HEK293 (cell line): Measurements from ENCODE around the gene ATG4B.

Source experiments
- CTCF ChIA-PET: fragments of 350-600 bp; formaldehyde crosslinking; extraction: SDS; loops from one replicate; lab custom pipeline; 2021; ENCODE audit warnings: antibody characterized with exemption; lab: Yijun Ruan, JAX
- POLR2A ChIA-PET: fragments of 300-600 bp; formaldehyde crosslinking; extraction: SDS; loops from one replicate; lab custom pipeline; 2020; ENCODE audit warnings: antibody characterized with exemption, inconsistent platforms; lab: Yijun Ruan, JAX
- H3K27ac ChIP-seq: fragments of 200-500 bp; sonication (Bioruptor generic); 2 replicates; pipeline ENCODE4 v1.5.1; 2014; ENCODE audit warnings: low read depth, low read length, control low read depth, inconsistent platforms; ENCODE audit errors: extremely low read depth
- H3K36me3 ChIP-seq, 2 experiments: fragments of 200-500 bp in 1 of 2; sonication (Bioruptor generic) in 1 of 2; 1 replicate in 1 of 2; 2 replicates in 1 of 2; pipeline ENCODE4 v1.5.1; 2014 to 2017; ENCODE audit warnings: inconsistent platforms in 2 of 2, low read length in 2 of 2; ENCODE audit not compliant: control insufficient read depth in 2 of 2, insufficient read depth in 1 of 2
- H3K4me1 ChIP-seq: fragments of 200-500 bp; sonication (Bioruptor generic); 2 replicates; pipeline ENCODE4 v1.5.1; 2014; ENCODE audit warnings: mild to moderate bottlenecking, low read length, inconsistent platforms; ENCODE audit not compliant: control insufficient read depth, insufficient read depth
- H3K4me3 ChIP-seq: 2 replicates; pipeline ENCODE4 v1.5.1; 2011; ENCODE audit warnings: low read depth, mild to moderate bottlenecking, control low read depth, low read length, moderate library complexity
- H3K9me3 ChIP-seq: fragments of 200-500 bp; sonication (Bioruptor generic); 2 replicates; pipeline ENCODE4 v1.5.1; 2014; ENCODE audit warnings: low read depth, low read length, inconsistent platforms; ENCODE audit not compliant: control insufficient read depth, insufficient read depth
- PRDM1 ChIP-seq: fragments of 450-650 bp; formaldehyde crosslinking; IDR thresholded peaks from 2 replicates; pipeline ENCODE4; 2016; ENCODE audit warnings: missing biosample characterization, missing genetic modification characterization
- SCRT1 ChIP-seq: fragments of 450-650 bp; formaldehyde crosslinking; IDR thresholded peaks from 2 replicates; pipeline ENCODE4 v1.5.1; 2016; ENCODE audit warnings: missing biosample characterization, missing genetic modification characterization, borderline replicate concordance
- ZFP37 ChIP-seq: fragments of 450-650 bp; formaldehyde crosslinking; IDR thresholded peaks from 2 replicates; pipeline ENCODE4 v1.5.1; 2016; ENCODE audit warnings: missing biosample characterization, missing genetic modification characterization
- ZNF175 ChIP-seq: fragments of 450-650 bp; formaldehyde crosslinking; IDR thresholded peaks from 2 replicates; pipeline ENCODE4 v1.5.1; 2016; ENCODE audit warnings: missing biosample characterization, missing genetic modification characterization
- ZNF2 ChIP-seq: fragments of 450-650 bp; formaldehyde crosslinking; IDR thresholded peaks from 2 replicates; pipeline ENCODE4 v1.5.1; 2016; ENCODE audit warnings: missing biosample characterization, missing genetic modification characterization
- ZNF214 ChIP-seq: fragments of 450-650 bp; formaldehyde crosslinking; IDR thresholded peaks from 2 replicates; pipeline ENCODE4 v1.5.1; 2017; ENCODE audit warnings: missing biosample characterization, mild to moderate bottlenecking, missing genetic modification characterization, borderline replicate concordance
- ZNF513 ChIP-seq: fragments of 450-650 bp; IDR thresholded peaks from 2 replicates; pipeline ENCODE4 v1.5.1; 2018; ENCODE audit warnings: missing biosample characterization, missing genetic modification characterization
- ZNF558 ChIP-seq: fragments of 450-650 bp; formaldehyde crosslinking; IDR thresholded peaks from 2 replicates; pipeline ENCODE4 v1.5.1; 2016; ENCODE audit warnings: missing biosample characterization, missing genetic modification characterization
- ZNF571 ChIP-seq: fragments of 450-650 bp; formaldehyde crosslinking; IDR thresholded peaks from 2 replicates; pipeline ENCODE4 v1.5.0; 2017; ENCODE audit warnings: missing biosample characterization, missing genetic modification characterization
- ZNF600 ChIP-seq: fragments of 450-650 bp; formaldehyde crosslinking; IDR thresholded peaks from 2 replicates; pipeline ENCODE4 v1.5.1; 2016; ENCODE audit warnings: missing biosample characterization, missing genetic modification characterization
- ZNF610 ChIP-seq: fragments of 450-650 bp; formaldehyde crosslinking; IDR thresholded peaks from 2 replicates; pipeline ENCODE4 v1.5.1; 2016; ENCODE audit warnings: missing biosample characterization, missing genetic modification characterization, borderline replicate concordance
- ZNF654 ChIP-seq: fragments of 450-650 bp; formaldehyde crosslinking; IDR thresholded peaks from 2 replicates; pipeline ENCODE4 v1.5.1; 2016; ENCODE audit warnings: low read depth, missing biosample characterization, missing genetic modification characterization
- ZNF660 ChIP-seq: fragments of 450-650 bp; IDR thresholded peaks from 2 replicates; pipeline ENCODE4 v1.5.1; 2018; ENCODE audit warnings: missing biosample characterization, mild to moderate bottlenecking, missing genetic modification characterization
- ZNF785 ChIP-seq: fragments of 450-650 bp; formaldehyde crosslinking; IDR thresholded peaks from 2 replicates; pipeline ENCODE4 v1.5.1; 2016; ENCODE audit warnings: missing biosample characterization, missing genetic modification characterization
- TF ChIP-seq, protein P1 (sequence below): fragments of 450-650 bp; formaldehyde crosslinking; IDR thresholded peaks from 2 replicates; pipeline ENCODE4 v1.5.1; 2016; ENCODE audit warnings: missing biosample characterization, missing genetic modification characterization
- TF ChIP-seq, protein P2 (sequence below): fragments of 450-650 bp; IDR thresholded peaks from 2 replicates; pipeline ENCODE4 v1.5.1; 2018; ENCODE audit warnings: missing biosample characterization, mild to moderate bottlenecking, missing genetic modification characterization
- TF ChIP-seq, protein P3 (sequence below): fragments of 450-650 bp; formaldehyde crosslinking; IDR thresholded peaks from 2 replicates; pipeline ENCODE4 v1.5.1; 2016; ENCODE audit warnings: missing biosample characterization, missing genetic modification characterization, borderline replicate concordance

ATG4B gene

GRCh38 chr2:241676665-241677064 lies 39.2 kb downstream of the ATG4B start:
- no peaks in the 10 kb centered on the region for H3K4me1 ChIP-seq
- no peak overlapping the region for H3K4me3 ChIP-seq
- ChIA-PET POLR2A (interaction anchor here (1.1 to 2.2 kb wide), 2 partner anchors 10 to 202 kb away, joined by 3 to 9 read pairs; partner anchors contain the start of gene DTYMK), CTCF (no interaction called here)
- H3K9me3 ChIP-seq, result no peaks in the 10 kb centered on the region
- peak; percentile 54; the same call in 1 of the 2 replicates for TF ChIP-seq ZNF600 (tag by site-specific recombination)
- no peak for TF ChIP-seq ZNF513 (tag by site-specific recombination)
- peaks cover 10 to 91% of the 10 kb centered on the region in 2 experiments; a peak in 2 of 3 replicates for H3K36me3 ChIP-seq
- H3K27ac ChIP-seq, result no peak overlapping the region

DNA sequence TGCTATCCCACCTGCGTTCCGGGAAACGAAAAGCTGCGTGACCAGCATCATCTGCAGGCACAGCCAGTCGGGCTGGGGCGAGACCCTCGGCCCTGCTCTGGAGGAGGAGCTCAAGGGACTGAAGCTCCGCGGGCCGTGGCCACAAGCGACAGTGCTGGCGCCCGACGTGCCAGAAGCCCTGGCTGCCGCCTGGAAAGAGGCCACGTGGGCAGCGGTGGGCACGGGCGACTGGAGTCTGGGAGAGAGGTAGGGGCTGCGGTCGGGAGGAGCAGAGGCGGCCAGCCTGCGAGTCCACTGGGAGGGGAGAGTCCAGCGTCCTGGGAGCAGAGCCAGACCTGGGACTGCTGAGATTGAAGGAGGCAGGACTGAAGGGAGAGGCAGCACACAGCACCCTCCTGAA lies 39.9 kb downstream of the ATG4B start:
- no peaks in the 10 kb centered on the region for H3K9me3 ChIP-seq
- POLR2A ChIA-PET, result interaction anchor here (1.1 to 2.2 kb wide), 2 partner anchors 9 to 201 kb away, joined by 3 to 9 read pairs; partner anchors contain the start of gene DTYMK
- TF ChIP-seq ZNF558 (tag by site-specific recombination) (no peak), ZNF214 (tag by site-specific recombination) (no peak), ZNF610 (tag by site-specific recombination) (no peak), ZNF571 (tag by site-specific recombination) (no peak), ZNF654 (tag by site-specific recombination) (no peak), ZFP37 (no peak), SCRT1 (tag by site-specific recombination) (no peak), ZNF660 (no peak), ZNF2 (tag by site-specific recombination) (no peak), ZNF785 (tag by site-specific recombination) (no peak), PRDM1 (tag by site-specific recombination) (no peak), ZNF175 (tag by site-specific recombination) (no peak)
- TF ChIP-seq, protein P1, sequence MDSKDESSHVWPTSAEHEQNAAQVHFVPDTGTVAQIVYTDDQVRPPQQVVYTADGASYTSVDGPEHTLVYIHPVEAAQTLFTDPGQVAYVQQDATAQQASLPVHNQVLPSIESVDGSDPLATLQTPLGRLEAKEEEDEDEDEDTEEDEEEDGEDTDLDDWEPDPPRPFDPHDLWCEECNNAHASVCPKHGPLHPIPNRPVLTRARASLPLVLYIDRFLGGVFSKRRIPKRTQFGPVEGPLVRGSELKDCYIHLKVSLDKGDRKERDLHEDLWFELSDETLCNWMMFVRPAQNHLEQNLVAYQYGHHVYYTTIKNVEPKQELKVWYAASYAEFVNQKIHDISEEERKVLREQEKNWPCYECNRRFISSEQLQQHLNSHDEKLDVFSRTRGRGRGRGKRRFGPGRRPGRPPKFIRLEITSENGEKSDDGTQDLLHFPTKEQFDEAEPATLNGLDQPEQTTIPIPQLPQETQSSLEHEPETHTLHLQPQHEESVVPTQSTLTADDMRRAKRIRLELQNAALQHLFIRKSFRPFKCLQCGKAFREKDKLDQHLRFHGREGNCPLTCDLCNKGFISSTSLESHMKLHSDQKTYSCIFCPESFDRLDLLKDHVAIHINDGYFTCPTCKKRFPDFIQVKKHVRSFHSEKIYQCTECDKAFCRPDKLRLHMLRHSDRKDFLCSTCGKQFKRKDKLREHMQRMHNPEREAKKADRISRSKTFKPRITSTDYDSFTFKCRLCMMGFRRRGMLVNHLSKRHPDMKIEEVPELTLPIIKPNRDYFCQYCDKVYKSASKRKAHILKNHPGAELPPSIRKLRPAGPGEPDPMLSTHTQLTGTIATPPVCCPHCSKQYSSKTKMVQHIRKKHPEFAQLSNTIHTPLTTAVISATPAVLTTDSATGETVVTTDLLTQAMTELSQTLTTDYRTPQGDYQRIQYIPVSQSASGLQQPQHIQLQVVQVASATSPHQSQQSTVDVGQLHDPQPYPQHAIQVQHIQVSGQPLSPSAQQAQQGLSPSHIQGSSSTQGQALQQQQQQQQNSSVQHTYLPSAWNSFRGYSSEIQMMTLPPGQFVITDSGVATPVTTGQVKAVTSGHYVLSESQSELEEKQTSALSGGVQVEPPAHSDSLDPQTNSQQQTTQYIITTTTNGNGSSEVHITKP (tag by site-specific recombination), result no peak
- TF ChIP-seq, protein P2, sequence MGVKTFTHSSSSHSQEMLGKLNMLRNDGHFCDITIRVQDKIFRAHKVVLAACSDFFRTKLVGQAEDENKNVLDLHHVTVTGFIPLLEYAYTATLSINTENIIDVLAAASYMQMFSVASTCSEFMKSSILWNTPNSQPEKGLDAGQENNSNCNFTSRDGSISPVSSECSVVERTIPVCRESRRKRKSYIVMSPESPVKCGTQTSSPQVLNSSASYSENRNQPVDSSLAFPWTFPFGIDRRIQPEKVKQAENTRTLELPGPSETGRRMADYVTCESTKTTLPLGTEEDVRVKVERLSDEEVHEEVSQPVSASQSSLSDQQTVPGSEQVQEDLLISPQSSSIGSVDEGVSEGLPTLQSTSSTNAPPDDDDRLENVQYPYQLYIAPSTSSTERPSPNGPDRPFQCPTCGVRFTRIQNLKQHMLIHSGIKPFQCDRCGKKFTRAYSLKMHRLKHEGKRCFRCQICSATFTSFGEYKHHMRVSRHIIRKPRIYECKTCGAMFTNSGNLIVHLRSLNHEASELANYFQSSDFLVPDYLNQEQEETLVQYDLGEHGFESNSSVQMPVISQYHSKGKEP (tag by site-specific recombination), result no peak
- TF ChIP-seq, protein P3, sequence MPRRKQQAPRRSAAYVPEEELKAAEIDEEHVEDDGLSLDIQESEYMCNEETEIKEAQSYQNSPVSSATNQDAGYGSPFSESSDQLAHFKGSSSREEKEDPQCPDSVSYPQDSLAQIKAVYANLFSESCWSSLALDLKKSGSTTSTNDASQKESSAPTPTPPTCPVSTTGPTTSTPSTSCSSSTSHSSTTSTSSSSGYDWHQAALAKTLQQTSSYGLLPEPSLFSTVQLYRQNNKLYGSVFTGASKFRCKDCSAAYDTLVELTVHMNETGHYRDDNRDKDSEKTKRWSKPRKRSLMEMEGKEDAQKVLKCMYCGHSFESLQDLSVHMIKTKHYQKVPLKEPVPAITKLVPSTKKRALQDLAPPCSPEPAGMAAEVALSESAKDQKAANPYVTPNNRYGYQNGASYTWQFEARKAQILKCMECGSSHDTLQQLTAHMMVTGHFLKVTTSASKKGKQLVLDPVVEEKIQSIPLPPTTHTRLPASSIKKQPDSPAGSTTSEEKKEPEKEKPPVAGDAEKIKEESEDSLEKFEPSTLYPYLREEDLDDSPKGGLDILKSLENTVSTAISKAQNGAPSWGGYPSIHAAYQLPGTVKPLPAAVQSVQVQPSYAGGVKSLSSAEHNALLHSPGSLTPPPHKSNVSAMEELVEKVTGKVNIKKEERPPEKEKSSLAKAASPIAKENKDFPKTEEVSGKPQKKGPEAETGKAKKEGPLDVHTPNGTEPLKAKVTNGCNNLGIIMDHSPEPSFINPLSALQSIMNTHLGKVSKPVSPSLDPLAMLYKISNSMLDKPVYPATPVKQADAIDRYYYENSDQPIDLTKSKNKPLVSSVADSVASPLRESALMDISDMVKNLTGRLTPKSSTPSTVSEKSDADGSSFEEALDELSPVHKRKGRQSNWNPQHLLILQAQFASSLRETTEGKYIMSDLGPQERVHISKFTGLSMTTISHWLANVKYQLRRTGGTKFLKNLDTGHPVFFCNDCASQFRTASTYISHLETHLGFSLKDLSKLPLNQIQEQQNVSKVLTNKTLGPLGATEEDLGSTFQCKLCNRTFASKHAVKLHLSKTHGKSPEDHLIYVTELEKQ (tag by site-specific recombination), result no peak
- peaks cover 18 to 91% of the 10 kb centered on the region in 2 experiments; a peak in 2 of 3 replicates for H3K36me3 ChIP-seq
- H3K27ac ChIP-seq, result no peak overlapping the region
- H3K4me3 ChIP-seq, result no peak overlapping the region
- CTCF ChIA-PET, result no interaction called here
- H3K4me1 ChIP-seq, result no peaks in the 10 kb centered on the region
